ENCODE measurements around the gene PPP3R2.

GRCh38 chr9:101639311-101639710 lies 44.5 kb upstream of the PPP3R2 start:
- TF ChIP-seq CTCF (IDR thresholded peaks at IDR 0.05; ENCODE audit: low read depth, low read length) (no peak), EZH2phosphoT487 (IDR thresholded peaks at IDR 0.05; ENCODE audit: low read depth) (no peak)
